NCI-H69 (cell line): ENCODE measurements around the gene NPAS3.

Source experiments
- DNase-seq: peaks from one replicate; lab custom pipeline; 2025; lab: John Stamatoyannopoulos, UW

Gene NPAS3

GRCh38 chr14:33560718-33561431 lies 622.2 kb downstream of the NPAS3 start:
- DNase-seq: peak; percentile 18

- DNase-seq: peak; percentile 75
Observed at GRCh38 chr14:33561488-33562175, 623.0 kb downstream of the NPAS3 start.

- DNase-seq: no peak
Observed at GRCh38 chr14:33563191-33563900, 624.7 kb downstream of the NPAS3 start.

- DNase-seq: no peak
Observed at GRCh38 chr14:33563901-33564197, 625.2 kb downstream of the NPAS3 start.

- DNase-seq: peak; percentile 21
Observed at GRCh38 chr14:33564774-33565630, 626.3 kb downstream of the NPAS3 start.

- DNase-seq: no peak
Observed at GRCh38 chr14:33566082-33566481, 627.4 kb downstream of the NPAS3 start.

GRCh38 chr14:33567023-33567728 lies 628.5 kb downstream of the NPAS3 start:
- no peak for DNase-seq

- DNase-seq: no peak
Observed at GRCh38 chr14:33567731-33568130, 629.1 kb downstream of the NPAS3 start.

- no peak for DNase-seq
Observed at GRCh38 chr14:33568935-33569579, 630.4 kb downstream of the NPAS3 start.

GRCh38 chr14:33569821-33570687 lies 631.4 kb downstream of the NPAS3 start:
- peak; percentile 16 for DNase-seq

- no peak for DNase-seq
Observed at GRCh38 chr14:33570694-33571310, 632.1 kb downstream of the NPAS3 start.

- no peak for DNase-seq
Observed at GRCh38 chr14:33573301-33573880, 634.7 kb downstream of the NPAS3 start.

- DNase-seq: no peak
Observed at GRCh38 chr14:33576014-33576413, 637.3 kb downstream of the NPAS3 start.

- DNase-seq: no peak
Observed at GRCh38 chr14:33578461-33579216, 640.0 kb downstream of the NPAS3 start.

- DNase-seq: no peak
Observed at GRCh38 chr14:33580231-33580749, 641.6 kb downstream of the NPAS3 start.

GRCh38 chr14:33580841-33581240 lies 642.2 kb downstream of the NPAS3 start:
- no peak for DNase-seq

GRCh38 chr14:33584697-33585096 lies 646.0 kb downstream of the NPAS3 start:
- DNase-seq: no peak

- no peak for DNase-seq
Observed at GRCh38 chr14:33586806-33587205, 648.1 kb downstream of the NPAS3 start.
